Vagina (tissue), 2 donors: ENCODE measurements around the gene WNT5A. TPM values are rescaled to one million over a fixed set of nuclear protein-coding genes. Genes with fewer than 3 reads are reported as not detected.

Experiments used
- DNase-seq, 2 donors: peaks; one replicate each; pipeline ENCODE4 v3.0.0-alpha.2; 2017; ENCODE audit errors: extremely low spot score in 2 of 2
- H3K27ac ChIP-seq: fragments of 200-600 bp; sonication (generic); one replicate; pipeline ENCODE4 v1.5.1; 2019
- H3K27me3 ChIP-seq: fragments of 200-600 bp; sonication (generic); one replicate; pipeline ENCODE4 v1.5.1; 2019
- H3K36me3 ChIP-seq, 2 donors: fragments of 200-600 bp; sonication (generic); one replicate each; pipeline ENCODE4 v1.5.1; 2017 to 2019
- H3K4me1 ChIP-seq: fragments of 200-600 bp; sonication (generic); one replicate; pipeline ENCODE4 v1.5.1; 2019
- H3K4me3 ChIP-seq, 2 donors: fragments of 200-600 bp; sonication (generic); 1 replicate in 1 of 2; 2 replicates in 1 of 2; pipeline ENCODE4 v1.5.1; 2016 to 2019
- H3K9me3 ChIP-seq: fragments of 200-600 bp; sonication (generic); one replicate; pipeline ENCODE4 v1.5.1; 2019
- CTCF ChIP-seq, 3 experiments: fragments of 450-650 bp in 2 of 3; fragments of 200-600 bp in 1 of 3; sonication (generic) in 1 of 3; IDR thresholded peaks; one replicate each; pipeline ENCODE4 v1.5.1; 2017 to 2019; ENCODE audit warnings: antibody characterized with exemption in 3 of 3, mild to moderate bottlenecking in 2 of 3, moderate library complexity in 2 of 3
- POLR2A ChIP-seq, 2 donors: fragments of 450-650 bp; IDR thresholded peaks; one replicate each; pipeline ENCODE4 v1.6.1; 2017; ENCODE audit warnings: antibody characterized with exemption in 2 of 2, mild to moderate bottlenecking in 2 of 2, moderate library complexity in 2 of 2
- POLR2AphosphoS5 ChIP-seq, 2 donors: sonication (generic); formaldehyde crosslinking; IDR thresholded peaks; one replicate each; pipeline ENCODE4 v1.9.0; 2017; ENCODE audit warnings: antibody characterized with exemption in 2 of 2, mild to moderate bottlenecking in 2 of 2, low read depth in 1 of 2; ENCODE audit not compliant: insufficient read depth in 1 of 2
- intact Hi-C: fragments of 100-400 bp; cut with DNase I; formaldehyde crosslinking; loops from one replicate; pipeline ENCODE4 v1.15.1; 2023
- total RNA-seq: library from RNA; depleted of rRNA; stranded (reverse); fragments of >200 nt; gene quantifications from one replicate; pipeline ENCODE4 v1.2.3, GENCODE V29; 2016

WNT5A gene
- 52.3 TPM for total RNA-seq

DNA sequence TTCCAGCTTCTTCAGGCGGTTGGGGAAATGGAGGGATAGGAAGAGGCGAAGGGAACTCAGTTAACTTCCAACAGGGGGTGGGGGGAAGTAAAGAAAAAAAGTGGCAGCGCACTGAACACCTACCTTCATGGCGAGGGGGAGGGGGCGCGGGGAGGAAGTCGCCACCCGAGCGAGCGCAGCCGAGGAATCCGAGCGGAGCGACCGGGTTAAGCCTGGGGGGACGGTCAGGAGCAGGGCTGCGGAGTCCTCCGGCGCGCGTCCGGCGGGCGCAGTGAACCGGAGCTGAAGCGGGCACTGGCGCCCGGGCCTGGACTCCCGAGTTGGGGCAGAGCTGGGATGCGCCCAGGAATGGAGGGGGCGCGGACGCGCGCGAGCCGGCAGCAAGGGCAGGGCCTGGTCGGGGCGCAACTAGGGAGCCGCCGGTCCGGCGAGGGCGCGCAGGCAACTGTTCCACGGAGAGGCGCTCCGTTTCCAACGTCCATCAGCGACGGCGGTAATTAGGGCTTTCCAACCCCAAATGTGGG is at the start of gene WNT5A:
Gene WNT5A (minus strand): TSS at position 450 of the 524 bp plus-strand sequence. CDS start 321 bp downstream, at position 129.
- intact Hi-C loops: no loop called here
- Histone ChIP-seq H3K36me3 (no peaks in the 10 kb centered on the region), H3K27ac (peak within 1 kb of the TSS; percentile 93), H3K4me1 (peaks cover 63% of the 10 kb centered on the region), H3K4me3 (peak within 1 kb of the TSS; percentile 66 to 78), H3K9me3 (no peaks in the 10 kb centered on the region), H3K27me3 (no peaks in the 10 kb centered on the region)
- no peak for TF ChIP-seq POLR2AphosphoS5 (IDR thresholded peaks at IDR 0.05; ENCODE audit: insufficient read depth in 1 of 2, low read depth in 1 of 2)
- TF ChIP-seq POLR2A (IDR thresholded peaks at IDR 0.05): no peak
- TF ChIP-seq CTCF (IDR thresholded peaks at IDR 0.05): no peak
- DNase-seq: no peak

DNA sequence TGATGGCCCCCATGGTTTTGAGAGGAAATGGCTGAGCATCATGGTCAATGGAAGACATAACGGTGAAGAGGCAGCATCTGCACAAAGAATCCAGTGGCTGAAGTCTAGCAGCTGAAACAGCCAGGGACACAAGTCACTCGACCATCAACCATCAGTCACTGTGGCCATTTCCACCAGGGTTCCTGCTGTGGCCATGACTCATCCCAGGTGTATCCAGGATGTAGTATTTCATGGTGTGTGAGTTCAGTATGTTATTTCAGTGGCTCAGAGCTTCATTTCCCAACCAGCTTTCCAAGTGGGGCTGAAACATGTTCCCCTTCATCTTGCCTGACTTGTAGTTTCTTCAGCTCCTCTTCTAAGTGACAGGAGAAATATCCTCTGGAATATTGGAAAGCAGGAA is 47.8 kb upstream of the WNT5A start:
- TF ChIP-seq POLR2AphosphoS5 (IDR thresholded peaks at IDR 0.05; ENCODE audit: insufficient read depth in 1 of 2, low read depth in 1 of 2) (no peak), POLR2A (IDR thresholded peaks at IDR 0.05) (no peak), CTCF (IDR thresholded peaks at IDR 0.05) (no peak)
- no peak overlapping the region for H3K4me3 ChIP-seq
- H3K36me3 ChIP-seq: no peaks in the 10 kb centered on the region
- no peaks in the 10 kb centered on the region for H3K27me3 ChIP-seq
- DNase-seq: no peak
- H3K9me3 ChIP-seq: no peaks in the 10 kb centered on the region
- intact Hi-C loops: no loop called here
- H3K4me1 ChIP-seq: no peaks in the 10 kb centered on the region
- H3K27ac ChIP-seq: no peak overlapping the region

DNA sequence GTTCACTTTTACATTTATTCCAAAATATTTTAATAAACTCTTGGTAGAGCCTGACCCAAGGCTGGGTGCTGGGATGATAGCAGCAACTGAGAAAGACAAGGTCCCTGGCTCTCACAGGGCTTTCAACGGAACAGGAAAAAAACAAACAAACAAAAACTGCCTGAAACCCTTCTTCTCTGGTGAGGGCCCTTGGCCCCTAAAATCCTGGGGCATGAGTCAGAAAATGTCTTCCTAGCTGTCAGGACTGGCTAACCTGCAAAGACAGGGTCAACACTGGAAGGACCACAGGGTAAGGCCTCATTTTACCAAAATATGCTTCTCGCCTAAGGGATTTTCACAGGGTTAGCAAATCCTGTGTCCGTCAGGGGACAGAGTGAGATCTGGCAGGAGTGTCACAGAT is 45.7 kb upstream of the WNT5A start:
- no peak for DNase-seq
- Histone ChIP-seq H3K27ac (no peak overlapping the region), H3K4me3 (no peak overlapping the region), H3K36me3 (no peaks in the 10 kb centered on the region), H3K9me3 (no peaks in the 10 kb centered on the region), H3K4me1 (no peaks in the 10 kb centered on the region), H3K27me3 (no peaks in the 10 kb centered on the region)
- TF ChIP-seq CTCF (IDR thresholded peaks at IDR 0.05) (no peak), POLR2AphosphoS5 (IDR thresholded peaks at IDR 0.05; ENCODE audit: insufficient read depth in 1 of 2, low read depth in 1 of 2) (no peak), POLR2A (IDR thresholded peaks at IDR 0.05) (no peak)
- intact Hi-C loops: no loop called here

DNA sequence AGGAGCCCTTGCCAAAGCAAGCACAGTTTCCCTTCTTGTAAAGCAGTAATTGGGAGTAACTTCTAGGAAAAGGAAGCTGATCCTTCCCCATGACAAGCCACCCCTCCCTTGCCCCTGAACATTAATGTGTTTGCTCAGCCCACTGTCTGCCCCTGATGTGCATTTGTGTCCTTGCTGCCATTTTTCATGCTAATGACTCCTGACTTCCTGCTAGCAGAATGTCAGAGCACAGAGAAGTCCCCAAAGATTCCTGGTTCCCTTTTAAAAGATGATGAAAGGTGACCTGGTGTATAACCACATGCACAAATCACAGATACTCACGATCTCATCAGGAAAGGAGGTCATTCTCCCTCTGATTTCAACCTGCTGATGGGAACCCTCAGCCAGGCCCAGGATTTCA is 44.2 kb upstream of the WNT5A start:
- no peak for TF ChIP-seq POLR2A (IDR thresholded peaks at IDR 0.05)
- TF ChIP-seq POLR2AphosphoS5 (IDR thresholded peaks at IDR 0.05; ENCODE audit: insufficient read depth in 1 of 2, low read depth in 1 of 2): no peak
- Histone ChIP-seq H3K9me3 (no peaks in the 10 kb centered on the region), H3K4me3 (no peak overlapping the region), H3K27me3 (no peaks in the 10 kb centered on the region), H3K4me1 (no peaks in the 10 kb centered on the region), H3K27ac (no peak overlapping the region), H3K36me3 (no peaks in the 10 kb centered on the region)
- intact Hi-C loops: no loop called here
- no peak for DNase-seq

GRCh38 chr3:55527361-55527760 is 40.3 kb upstream of the WNT5A start:
- Histone ChIP-seq H3K36me3 (no peaks in the 10 kb centered on the region), H3K4me1 (peaks cover under 1% of the 10 kb centered on the region), H3K27ac (no peak overlapping the region), H3K9me3 (no peaks in the 10 kb centered on the region), H3K4me3 (no peak overlapping the region), H3K27me3 (no peaks in the 10 kb centered on the region)
- intact Hi-C loops: no loop called here
- no peak for TF ChIP-seq POLR2AphosphoS5 (IDR thresholded peaks at IDR 0.05; ENCODE audit: insufficient read depth in 1 of 2, low read depth in 1 of 2)
- TF ChIP-seq CTCF (IDR thresholded peaks at IDR 0.05): no peak
- no peak for TF ChIP-seq POLR2A (IDR thresholded peaks at IDR 0.05)
- no peak for DNase-seq
